ENCODE results near the gene CYSRT1.

The CYSRT1 gene

GRCh38 chr9:137218212-137218753 is 6.7 kb upstream of the CYSRT1 start:
- no peak overlapping the region for H3K4me3 ChIP-seq (ENCODE audit: low read depth, low read length)
- no peaks in the 10 kb centered on the region for H3K36me3 ChIP-seq
- H3K9me3 ChIP-seq, result no peaks in the 10 kb centered on the region
- TF ChIP-seq CTCF (IDR thresholded peaks at IDR 0.05; ENCODE audit: low read depth, low read length), result no peak
- H3K4me1 ChIP-seq, result peaks cover 16% of the 10 kb centered on the region
- DNase-seq, result no peak
- no peaks in the 10 kb centered on the region for H3K27me3 ChIP-seq

- H3K36me3 ChIP-seq, result no peaks in the 10 kb centered on the region
- H3K4me1 ChIP-seq, result peaks cover 16% of the 10 kb centered on the region
- no peak for TF ChIP-seq CTCF (IDR thresholded peaks at IDR 0.05; ENCODE audit: low read depth, low read length)
- no peaks in the 10 kb centered on the region for H3K27me3 ChIP-seq
- H3K4me3 ChIP-seq (ENCODE audit: low read depth, low read length), result no peak overlapping the region
- no peaks in the 10 kb centered on the region for H3K9me3 ChIP-seq
- peak; percentile 61 for DNase-seq
These were observed 6.2 kb upstream of the CYSRT1 start for GRCh38 chr9:137218754-137219271.

- peaks cover 16% of the 10 kb centered on the region for H3K4me1 ChIP-seq
These were observed 5.1 kb upstream of the CYSRT1 start for GRCh38 chr9:137219757-137220316.

GRCh38 chr9:137220317-137221094 is 4.5 kb upstream of the CYSRT1 start:
- TF ChIP-seq CTCF (IDR thresholded peaks at IDR 0.05; ENCODE audit: low read depth, low read length), result no peak
- Histone ChIP-seq H3K4me1 (peaks cover 16% of the 10 kb centered on the region), H3K36me3 (no peaks in the 10 kb centered on the region), H3K4me3 (ENCODE audit: low read depth, low read length) (no peak overlapping the region), H3K9me3 (no peaks in the 10 kb centered on the region), H3K27me3 (no peaks in the 10 kb centered on the region)
- no peak for DNase-seq

More at GRCh38 chr9:137219757-137220316, 5.1 kb upstream of the CYSRT1 start:
- H3K9me3 ChIP-seq, result no peaks in the 10 kb centered on the region
- no peak overlapping the region for H3K4me3 ChIP-seq (ENCODE audit: low read depth, low read length)
- no peaks in the 10 kb centered on the region for H3K36me3 ChIP-seq
- no peaks in the 10 kb centered on the region for H3K27me3 ChIP-seq
- no peak for TF ChIP-seq CTCF (IDR thresholded peaks at IDR 0.05; ENCODE audit: low read depth, low read length)
- no peak for DNase-seq

- no peaks in the 10 kb centered on the region for H3K9me3 ChIP-seq
- no peak overlapping the region for H3K4me3 ChIP-seq (ENCODE audit: low read depth, low read length)
- no peaks in the 10 kb centered on the region for H3K27me3 ChIP-seq
- no peak for DNase-seq
- no peaks in the 10 kb centered on the region for H3K36me3 ChIP-seq
- TF ChIP-seq CTCF (IDR thresholded peaks at IDR 0.05; ENCODE audit: low read depth, low read length), result no peak
- H3K4me1 ChIP-seq, result peaks cover 16% of the 10 kb centered on the region
These were observed 3.9 kb upstream of the CYSRT1 start for GRCh38 chr9:137221095-137221505.

Measured in BE2C (cell line).